Left ventricle myocardium inferior (tissue), 1 donor: ENCODE data around the gene LSAMP. TPM values are rescaled to one million over a fixed set of nuclear protein-coding genes. Genes with fewer than 3 reads are reported as not detected.

ENCODE experiments used
- DNase-seq: peaks from one replicate; pipeline ENCODE4 v3.0.0-alpha.2; 2020
- H3K27ac ChIP-seq: fragments of 200-600 bp; replicated peaks from 2 replicates; pipeline ENCODE4 v1.8.0; 2021
- H3K27me3 ChIP-seq: fragments of 200-600 bp; 2 replicates; pipeline ENCODE4 v1.8.0; 2021; ENCODE audit warnings: low read depth
- H3K36me3 ChIP-seq: fragments of 200-600 bp; 2 replicates; pipeline ENCODE4 v1.8.0; 2021
- H3K4me1 ChIP-seq: fragments of 200-600 bp; 2 replicates; pipeline ENCODE4 v1.8.0; 2021
- H3K4me3 ChIP-seq: fragments of 200-600 bp; 2 replicates; pipeline ENCODE4 v1.8.0; 2021; ENCODE audit warnings: mild to moderate bottlenecking, moderate library complexity
- H3K9me3 ChIP-seq: fragments of 200-600 bp; replicated peaks from 2 replicates; pipeline ENCODE4 v1.8.0; 2021
- intact Hi-C: fragments of 100-400 bp; cut with micrococcal nuclease; formaldehyde crosslinking; loops from one replicate; pipeline ENCODE4 v1.11.0; 2022
- total RNA-seq: library from RNA; stranded (reverse); fragmentation: NEBNext Ultra II Directional; extraction: Animal tissue kit (Norgen Biotek cat#: 25700); gene quantifications from one replicate; pipeline ENCODE4 v1.2.1, GENCODE V29; 2021
- TF ChIP-seq, protein P1 (sequence below): fragments of 200-600 bp; IDR thresholded peaks from 2 replicates; pipeline ENCODE4 v1.8.0; 2021; ENCODE audit warnings: antibody characterized with exemption, mild to moderate bottlenecking, borderline replicate concordance
- donor health status: DM: no; HTN: yes; CAD: no; lungs with severe emphysema.

The LSAMP gene
- total RNA-seq, 1 donor from 2014 or later, result 1.2 TPM

DNA sequence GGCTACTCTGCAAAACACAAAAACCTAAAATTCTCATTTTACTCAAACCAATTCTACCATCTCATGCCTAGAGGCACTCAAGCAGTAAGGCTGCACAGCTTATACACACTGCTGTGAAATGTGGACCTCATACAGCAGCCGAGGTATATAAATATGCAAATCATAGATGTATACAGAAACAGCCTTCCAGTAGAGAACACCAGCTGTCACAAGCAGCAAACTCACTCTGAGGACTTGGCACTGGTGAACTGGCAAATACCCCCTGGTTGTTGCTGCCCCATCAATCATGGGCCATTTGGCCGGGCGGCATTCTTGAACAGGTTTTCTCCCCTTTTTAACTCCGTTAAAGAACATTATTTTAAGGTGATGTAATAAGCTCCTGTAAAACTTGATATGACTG is 378.0 kb downstream of the LSAMP start:
- TF ChIP-seq, protein P1, sequence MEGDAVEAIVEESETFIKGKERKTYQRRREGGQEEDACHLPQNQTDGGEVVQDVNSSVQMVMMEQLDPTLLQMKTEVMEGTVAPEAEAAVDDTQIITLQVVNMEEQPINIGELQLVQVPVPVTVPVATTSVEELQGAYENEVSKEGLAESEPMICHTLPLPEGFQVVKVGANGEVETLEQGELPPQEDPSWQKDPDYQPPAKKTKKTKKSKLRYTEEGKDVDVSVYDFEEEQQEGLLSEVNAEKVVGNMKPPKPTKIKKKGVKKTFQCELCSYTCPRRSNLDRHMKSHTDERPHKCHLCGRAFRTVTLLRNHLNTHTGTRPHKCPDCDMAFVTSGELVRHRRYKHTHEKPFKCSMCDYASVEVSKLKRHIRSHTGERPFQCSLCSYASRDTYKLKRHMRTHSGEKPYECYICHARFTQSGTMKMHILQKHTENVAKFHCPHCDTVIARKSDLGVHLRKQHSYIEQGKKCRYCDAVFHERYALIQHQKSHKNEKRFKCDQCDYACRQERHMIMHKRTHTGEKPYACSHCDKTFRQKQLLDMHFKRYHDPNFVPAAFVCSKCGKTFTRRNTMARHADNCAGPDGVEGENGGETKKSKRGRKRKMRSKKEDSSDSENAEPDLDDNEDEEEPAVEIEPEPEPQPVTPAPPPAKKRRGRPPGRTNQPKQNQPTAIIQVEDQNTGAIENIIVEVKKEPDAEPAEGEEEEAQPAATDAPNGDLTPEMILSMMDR, result no peak
- Histone ChIP-seq H3K9me3 (no peaks in the 10 kb centered on the region), H3K27me3 (no peaks in the 10 kb centered on the region), H3K4me3 (no peak overlapping the region), H3K4me1 (no peaks in the 10 kb centered on the region), H3K36me3 (no peaks in the 10 kb centered on the region), H3K27ac (no peak overlapping the region)
- no peak for DNase-seq
- intact Hi-C loops, result no loop called here

GRCh38 chr3:116065501-116065900 is 379.8 kb downstream of the LSAMP start:
- DNase-seq, result no peak
- intact Hi-C loops, result no loop called here
- H3K4me3 ChIP-seq, result no peak overlapping the region
- peaks cover 7% of the 10 kb centered on the region for H3K27me3 ChIP-seq
- no peaks in the 10 kb centered on the region for H3K4me1 ChIP-seq
- no peaks in the 10 kb centered on the region for H3K36me3 ChIP-seq
- no peaks in the 10 kb centered on the region for H3K9me3 ChIP-seq
- TF ChIP-seq, protein P1, result no peak
- H3K27ac ChIP-seq, result no peak overlapping the region

- intact Hi-C loops, result no loop called here
- Histone ChIP-seq H3K4me1 (no peaks in the 10 kb centered on the region), H3K9me3 (no peaks in the 10 kb centered on the region), H3K4me3 (no peak overlapping the region), H3K27ac (no peak overlapping the region), H3K36me3 (no peaks in the 10 kb centered on the region), H3K27me3 (peaks cover 7% of the 10 kb centered on the region)
- TF ChIP-seq, protein P1, result no peak
- no peak for DNase-seq
These were observed 380.6 kb downstream of the LSAMP start for GRCh38 chr3:116064646-116065045.

DNA sequence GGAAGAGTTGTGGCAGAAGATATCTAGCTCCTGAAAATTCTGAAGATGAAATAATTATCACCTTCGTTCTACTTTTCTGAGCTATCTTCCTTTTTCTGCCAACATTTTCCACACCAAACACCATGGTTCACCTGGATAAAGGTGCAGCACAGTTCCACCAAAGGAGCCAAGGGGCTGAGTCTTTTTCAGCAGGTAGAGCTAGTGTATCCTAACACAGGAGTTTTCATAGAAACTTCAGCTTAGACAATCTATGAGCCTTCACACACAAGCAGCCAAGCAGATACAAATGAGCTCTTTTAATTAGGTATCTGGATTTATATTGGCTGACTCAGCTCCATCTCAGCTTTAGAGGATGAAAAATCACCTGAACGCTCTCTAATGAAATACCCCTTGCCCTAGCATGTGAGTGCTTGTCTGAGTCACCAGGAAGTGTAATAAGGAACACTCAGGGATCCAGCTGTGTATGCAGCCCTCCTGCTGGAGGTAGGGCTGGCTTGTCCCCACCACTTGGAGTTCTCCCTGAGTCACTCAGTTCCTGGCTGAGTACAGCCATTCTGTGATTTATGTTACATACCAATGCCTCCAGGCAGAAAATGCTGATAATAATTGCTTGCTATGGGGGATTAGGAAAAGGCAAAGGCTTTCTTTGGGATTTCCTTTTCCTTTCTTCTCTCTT is 385.7 kb downstream of the LSAMP start:
- H3K4me3 ChIP-seq, result no peak overlapping the region
- H3K4me1 ChIP-seq, result no peaks in the 10 kb centered on the region
- intact Hi-C loops, result no loop called here
- TF ChIP-seq, protein P1, result no peak
- no peak overlapping the region for H3K27ac ChIP-seq
- H3K36me3 ChIP-seq, result no peaks in the 10 kb centered on the region
- no peaks in the 10 kb centered on the region for H3K9me3 ChIP-seq
- DNase-seq, result no peak
- H3K27me3 ChIP-seq, result peaks cover 7% of the 10 kb centered on the region

DNA sequence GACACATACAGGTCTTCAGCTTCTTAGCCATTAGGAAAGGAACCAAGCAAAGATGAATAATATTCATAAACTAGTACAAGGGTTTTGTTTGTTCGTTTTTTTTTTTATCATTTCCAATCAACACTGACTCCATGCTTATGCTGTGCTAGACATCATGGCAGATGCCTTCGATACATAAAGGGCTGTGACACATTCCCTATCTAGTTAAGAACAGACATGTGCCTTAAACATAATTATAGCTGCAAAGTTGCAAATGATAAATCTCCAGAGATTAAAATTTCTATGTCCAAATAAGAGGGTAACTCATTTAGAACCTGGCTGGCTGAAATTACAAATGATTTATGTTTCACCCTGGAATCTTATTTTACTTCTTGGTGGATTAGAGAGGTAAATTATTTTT is 386.4 kb downstream of the LSAMP start:
- no peak overlapping the region for H3K4me3 ChIP-seq
- TF ChIP-seq, protein P1, result no peak
- H3K27ac ChIP-seq, result no peak overlapping the region
- no peak for DNase-seq
- no peaks in the 10 kb centered on the region for H3K9me3 ChIP-seq
- peaks cover 7% of the 10 kb centered on the region for H3K27me3 ChIP-seq
- H3K36me3 ChIP-seq, result no peaks in the 10 kb centered on the region
- intact Hi-C loops, result no loop called here
- no peaks in the 10 kb centered on the region for H3K4me1 ChIP-seq
